ENCODE data around the gene TNFAIP8L2.

The TNFAIP8L2 gene

DNA sequence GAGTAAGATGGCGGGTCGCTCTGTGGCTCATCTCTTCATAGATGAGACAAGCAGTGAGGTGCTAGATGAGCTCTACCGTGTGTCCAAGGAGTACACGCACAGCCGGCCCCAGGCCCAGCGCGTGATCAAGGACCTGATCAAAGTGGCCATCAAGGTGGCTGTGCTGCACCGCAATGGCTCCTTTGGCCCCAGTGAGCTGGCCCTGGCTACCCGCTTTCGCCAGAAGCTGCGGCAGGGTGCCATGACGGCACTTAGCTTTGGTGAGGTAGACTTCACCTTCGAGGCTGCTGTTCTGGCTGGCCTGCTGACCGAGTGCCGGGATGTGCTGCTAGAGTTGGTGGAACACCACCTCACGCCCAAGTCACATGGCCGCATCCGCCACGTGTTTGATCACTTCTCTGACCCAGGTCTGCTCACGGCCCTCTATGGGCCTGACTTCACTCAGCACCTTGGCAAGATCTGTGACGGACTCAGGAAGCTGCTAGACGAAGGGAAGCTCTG is 2.4 kb downstream of the TNFAIP8L2 start:
- H3K4me2 ChIP-seq (ENCODE audit: insufficient read depth, low read length) = no peak overlapping the region
- peaks cover 35% of the 10 kb centered on the region for H3K36me3 ChIP-seq (ENCODE audit: insufficient read depth, low read length)
- no peak overlapping the region for H3K4me3 ChIP-seq (ENCODE audit: low read depth in 1 of 2, low read length in 2 of 2)
- DNase-seq (no peak), ATAC-seq (ENCODE audit: insufficient read depth, low read depth) (no peak)
- no peaks in the 10 kb centered on the region for H3K27me3 ChIP-seq (ENCODE audit: insufficient read depth, low read length, poor library complexity)
- H4K20me1 ChIP-seq (ENCODE audit: insufficient read depth, low read length) = no peaks in the 10 kb centered on the region
- no peak for TF ChIP-seq EZH2 (IDR thresholded peaks at IDR 0.05; ENCODE audit: borderline replicate concordance, low read depth, low read length, severe bottlenecking)
- no peaks in the 10 kb centered on the region for H3K9me3 ChIP-seq (ENCODE audit: insufficient read depth, low read length, severe bottlenecking)
- peaks cover 35% of the 10 kb centered on the region for H3K4me1 ChIP-seq (ENCODE audit: insufficient read depth, low read length)
- peaks cover 9% of the 10 kb centered on the region for H3K79me2 ChIP-seq (ENCODE audit: insufficient read depth, low read length)
- H3K9ac ChIP-seq (ENCODE audit: low read depth, low read length) = no peak overlapping the region
- H3K27ac ChIP-seq (ENCODE audit: low read length) = peak overlapping the region; percentile 51; the same call in 1 of the 2 replicates
- H2AFZ ChIP-seq (ENCODE audit: low read depth, low read length) = no peak overlapping the region

DNA sequence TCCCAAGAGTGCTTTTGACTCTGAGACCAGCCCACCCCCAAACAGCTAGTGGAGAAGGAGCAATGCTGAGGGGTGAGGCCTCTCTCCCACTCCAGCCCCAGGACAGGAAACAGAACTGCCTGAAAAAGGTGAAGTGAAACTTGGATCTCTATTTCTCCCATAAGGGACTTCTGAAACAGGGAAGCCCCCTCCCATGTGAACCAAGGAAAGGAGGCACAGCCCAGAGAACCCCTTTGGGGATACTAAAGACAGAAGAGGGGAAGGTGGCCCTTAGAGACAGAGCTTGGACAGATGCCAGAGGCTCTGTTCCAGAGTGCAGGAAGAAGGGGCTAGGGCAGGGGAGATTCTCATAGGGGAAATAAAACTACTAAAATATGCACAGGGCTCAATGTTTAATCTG is 2.9 kb downstream of the TNFAIP8L2 start:
- no peak for TF ChIP-seq EZH2 (IDR thresholded peaks at IDR 0.05; ENCODE audit: borderline replicate concordance, low read depth, low read length, severe bottlenecking)
- TF ChIP-seq, protein P1, sequence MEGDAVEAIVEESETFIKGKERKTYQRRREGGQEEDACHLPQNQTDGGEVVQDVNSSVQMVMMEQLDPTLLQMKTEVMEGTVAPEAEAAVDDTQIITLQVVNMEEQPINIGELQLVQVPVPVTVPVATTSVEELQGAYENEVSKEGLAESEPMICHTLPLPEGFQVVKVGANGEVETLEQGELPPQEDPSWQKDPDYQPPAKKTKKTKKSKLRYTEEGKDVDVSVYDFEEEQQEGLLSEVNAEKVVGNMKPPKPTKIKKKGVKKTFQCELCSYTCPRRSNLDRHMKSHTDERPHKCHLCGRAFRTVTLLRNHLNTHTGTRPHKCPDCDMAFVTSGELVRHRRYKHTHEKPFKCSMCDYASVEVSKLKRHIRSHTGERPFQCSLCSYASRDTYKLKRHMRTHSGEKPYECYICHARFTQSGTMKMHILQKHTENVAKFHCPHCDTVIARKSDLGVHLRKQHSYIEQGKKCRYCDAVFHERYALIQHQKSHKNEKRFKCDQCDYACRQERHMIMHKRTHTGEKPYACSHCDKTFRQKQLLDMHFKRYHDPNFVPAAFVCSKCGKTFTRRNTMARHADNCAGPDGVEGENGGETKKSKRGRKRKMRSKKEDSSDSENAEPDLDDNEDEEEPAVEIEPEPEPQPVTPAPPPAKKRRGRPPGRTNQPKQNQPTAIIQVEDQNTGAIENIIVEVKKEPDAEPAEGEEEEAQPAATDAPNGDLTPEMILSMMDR (IDR thresholded peaks at IDR 0.05; ENCODE audit: borderline replicate concordance, extremely low read depth, low read length, poor library complexity, severe bottlenecking) = no peak
- H3K9me3 ChIP-seq (ENCODE audit: insufficient read depth, low read length, severe bottlenecking) = no peaks in the 10 kb centered on the region
- H2AFZ ChIP-seq (ENCODE audit: low read depth, low read length) = no peak overlapping the region
- no peak overlapping the region for H3K9ac ChIP-seq (ENCODE audit: low read depth, low read length)
- H3K79me2 ChIP-seq (ENCODE audit: insufficient read depth, low read length) = peaks cover 14% of the 10 kb centered on the region
- no peaks in the 10 kb centered on the region for H4K20me1 ChIP-seq (ENCODE audit: insufficient read depth, low read length)
- H3K4me2 ChIP-seq (ENCODE audit: insufficient read depth, low read length) = no peak overlapping the region
- H3K4me3 ChIP-seq (ENCODE audit: low read depth in 1 of 2, low read length in 2 of 2) = no peak overlapping the region
- no peaks in the 10 kb centered on the region for H3K27me3 ChIP-seq (ENCODE audit: insufficient read depth, low read length, poor library complexity)
- DNase-seq (no peak), ATAC-seq (ENCODE audit: insufficient read depth, low read depth) (no peak)
- H3K4me1 ChIP-seq (ENCODE audit: insufficient read depth, low read length) = peaks cover 41% of the 10 kb centered on the region
- peak overlapping the region; percentile 19; the same call in 1 of the 2 replicates for H3K27ac ChIP-seq (ENCODE audit: low read length)
- peaks cover 39% of the 10 kb centered on the region for H3K36me3 ChIP-seq (ENCODE audit: insufficient read depth, low read length)

DNA sequence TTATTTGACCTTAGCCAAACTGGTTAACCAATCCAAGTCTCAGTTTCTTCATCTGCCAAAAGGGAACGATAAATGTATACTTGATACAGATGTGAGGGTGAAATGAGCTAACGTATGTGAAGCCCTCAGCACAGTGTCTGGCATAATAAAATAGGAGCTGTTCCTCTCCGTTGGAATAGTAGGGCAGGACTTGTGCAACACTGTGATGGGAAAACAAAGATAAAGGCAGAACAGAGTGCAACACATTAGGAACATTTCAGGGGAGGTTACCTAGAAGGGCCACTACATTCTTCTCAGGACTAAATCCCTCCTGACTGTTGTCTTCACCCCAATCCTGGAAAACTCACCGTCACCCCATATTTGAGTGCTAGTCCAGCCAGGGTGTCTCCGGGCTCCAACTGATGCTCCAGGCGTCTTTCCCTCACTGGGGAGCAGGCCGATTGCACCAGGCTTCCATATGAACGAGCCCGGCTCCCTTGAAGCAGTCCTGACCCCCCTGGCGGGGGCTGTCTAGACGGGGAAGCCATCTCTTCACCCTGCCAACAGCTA is 8.4 kb downstream of the TNFAIP8L2 start:
- Histone ChIP-seq H3K9me3 (ENCODE audit: insufficient read depth, low read length, severe bottlenecking) (no peaks in the 10 kb centered on the region), H4K20me1 (ENCODE audit: insufficient read depth, low read length) (no peaks in the 10 kb centered on the region), H3K27me3 (ENCODE audit: insufficient read depth, low read length, poor library complexity) (no peaks in the 10 kb centered on the region), H3K4me3 (ENCODE audit: low read depth in 1 of 2, low read length in 2 of 2) (peak overlapping the region; percentile 89 to 91; a peak in 3 of 4 replicates), H3K9ac (ENCODE audit: low read depth, low read length) (peak overlapping the region; percentile 71), H3K36me3 (ENCODE audit: insufficient read depth, low read length) (peaks cover 44% of the 10 kb centered on the region), H3K79me2 (ENCODE audit: insufficient read depth, low read length) (peaks cover 38% of the 10 kb centered on the region), H3K27ac (ENCODE audit: low read length) (peak overlapping the region; percentile 90), H3K4me2 (ENCODE audit: insufficient read depth, low read length) (peak overlapping the region; percentile 96), H2AFZ (ENCODE audit: low read depth, low read length) (peak overlapping the region; percentile 91), H3K4me1 (ENCODE audit: insufficient read depth, low read length) (peaks cover 31% of the 10 kb centered on the region)
- DNase-seq (no peak), ATAC-seq (ENCODE audit: insufficient read depth, low read depth) (no peak; the same call in 1 of the 3 replicates)
- no peak for TF ChIP-seq EZH2 (IDR thresholded peaks at IDR 0.05; ENCODE audit: borderline replicate concordance, low read depth, low read length, severe bottlenecking)
- TF ChIP-seq, protein P1 (IDR thresholded peaks at IDR 0.05; ENCODE audit: borderline replicate concordance, extremely low read depth, low read length, poor library complexity, severe bottlenecking) = no peak

DNA sequence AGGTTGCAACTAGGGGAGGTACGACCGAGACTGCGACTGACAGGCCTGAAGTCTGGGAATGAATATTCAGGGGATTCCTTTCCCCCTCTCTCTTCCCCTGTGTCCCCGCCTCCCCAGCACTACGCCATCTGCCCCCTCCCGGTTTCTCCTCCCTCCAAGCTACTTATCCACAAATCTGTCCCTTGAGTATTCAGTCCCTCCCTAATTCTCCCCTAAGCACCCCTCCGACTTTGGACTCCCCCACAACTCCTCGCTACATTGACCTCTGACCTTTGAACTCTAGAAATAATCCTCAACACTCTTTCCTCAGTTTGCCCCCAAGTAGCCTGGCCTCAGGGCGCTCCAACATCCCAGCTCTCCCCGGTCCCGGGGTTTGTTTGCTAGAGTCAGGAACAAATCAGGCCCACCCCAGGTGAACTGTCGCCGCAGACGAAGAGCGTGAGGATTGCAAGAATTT is 8.9 kb downstream of the TNFAIP8L2 start:
- Histone ChIP-seq H3K27ac (ENCODE audit: low read length) (peak overlapping the region; percentile 90), H3K79me2 (ENCODE audit: insufficient read depth, low read length) (peaks cover 38% of the 10 kb centered on the region), H3K4me3 (ENCODE audit: low read depth in 1 of 2, low read length in 2 of 2) (peak overlapping the region; percentile 89 to 91), H4K20me1 (ENCODE audit: insufficient read depth, low read length) (no peaks in the 10 kb centered on the region), H3K9me3 (ENCODE audit: insufficient read depth, low read length, severe bottlenecking) (no peaks in the 10 kb centered on the region), H3K36me3 (ENCODE audit: insufficient read depth, low read length) (peaks cover 43% of the 10 kb centered on the region), H3K27me3 (ENCODE audit: insufficient read depth, low read length, poor library complexity) (no peaks in the 10 kb centered on the region), H3K9ac (ENCODE audit: low read depth, low read length) (peak overlapping the region; percentile 71), H2AFZ (ENCODE audit: low read depth, low read length) (peak overlapping the region; percentile 91), H3K4me2 (ENCODE audit: insufficient read depth, low read length) (peak overlapping the region; percentile 96), H3K4me1 (ENCODE audit: insufficient read depth, low read length) (peaks cover 31% of the 10 kb centered on the region)
- DNase-seq (peak; percentile 48), ATAC-seq (ENCODE audit: insufficient read depth, low read depth) (peak; percentile 38)
- no peak for TF ChIP-seq EZH2 (IDR thresholded peaks at IDR 0.05; ENCODE audit: borderline replicate concordance, low read depth, low read length, severe bottlenecking)
- TF ChIP-seq, protein P1 (IDR thresholded peaks at IDR 0.05; ENCODE audit: borderline replicate concordance, extremely low read depth, low read length, poor library complexity, severe bottlenecking) = no peak

Data from DND-41 (cell line).